HG03558 (cell line): ENCODE results near the gene AMOTL2.

Experiments
- ATAC-seq: cut with Tn5 transposase; IDR thresholded peaks from one replicate; pipeline ENCODE4 v1.9.1; 2021; ENCODE audit warnings: moderate number of reproducible peaks; ENCODE audit not compliant: unreplicated experiment; ENCODE audit errors: extremely low read depth

Gene AMOTL2

GRCh38 chr3:134374105-134374790 is at the start of gene AMOTL2:
Gene AMOTL2 (minus strand): TSS chr3:134374447. CDS start chr3:134371433, 3,014 bp downstream.
- no peak for ATAC-seq

- no peak for ATAC-seq
Measured at GRCh38 chr3:134423153-134423552, 48.9 kb upstream of the AMOTL2 start.

- no peak for ATAC-seq
Measured at GRCh38 chr3:134419960-134420321, 45.7 kb upstream of the AMOTL2 start.

GRCh38 chr3:134419214-134419959 is 45.1 kb upstream of the AMOTL2 start:
- no peak for ATAC-seq

GRCh38 chr3:134409041-134409440 is 34.8 kb upstream of the AMOTL2 start:
- ATAC-seq, result no peak

GRCh38 chr3:134407239-134407625 is 33.0 kb upstream of the AMOTL2 start:
- no peak for ATAC-seq

GRCh38 chr3:134406331-134407238 is 32.3 kb upstream of the AMOTL2 start:
- no peak for ATAC-seq

GRCh38 chr3:134404366-134404885 is 30.2 kb upstream of the AMOTL2 start:
- ATAC-seq, result no peak

GRCh38 chr3:134397755-134398154 is 23.5 kb upstream of the AMOTL2 start:
- no peak for ATAC-seq

GRCh38 chr3:134395103-134395502 is 20.9 kb upstream of the AMOTL2 start:
- ATAC-seq, result no peak

- ATAC-seq, result no peak
Measured at GRCh38 chr3:134394380-134394779, 20.1 kb upstream of the AMOTL2 start.

- no peak for ATAC-seq
Measured at GRCh38 chr3:134393074-134393473, 18.8 kb upstream of the AMOTL2 start.

GRCh38 chr3:134392336-134392983 is 18.2 kb upstream of the AMOTL2 start:
- no peak for ATAC-seq

GRCh38 chr3:134389865-134390264 is 15.6 kb upstream of the AMOTL2 start:
- no peak for ATAC-seq

GRCh38 chr3:134388788-134389485 is 14.7 kb upstream of the AMOTL2 start:
- ATAC-seq, result no peak

- no peak for ATAC-seq
Measured at GRCh38 chr3:134388292-134388691, 14.0 kb upstream of the AMOTL2 start.

GRCh38 chr3:134387293-134387692 is 13.0 kb upstream of the AMOTL2 start:
- no peak for ATAC-seq

- ATAC-seq, result no peak
Measured at GRCh38 chr3:134384963-134385362, 10.7 kb upstream of the AMOTL2 start.

GRCh38 chr3:134381831-134382442 is 7.7 kb upstream of the AMOTL2 start:
- ATAC-seq, result no peak
